NB4 (cell line): ENCODE data around the gene DNAH17.

Experiments used
- DNase-seq: peaks from one replicate; pipeline ENCODE4 v3.0.0; 2010; ENCODE audit warnings: low read depth
- H3K4me3 ChIP-seq: one replicate; pipeline ENCODE4 v1.5.1; 2011; ENCODE audit warnings: mild to moderate bottlenecking, low read depth, low read length, moderate library complexity
- CTCF ChIP-seq: IDR thresholded peaks from one replicate; pipeline ENCODE4 v1.5.1; 2012; ENCODE audit warnings: low read depth, low read length
- MAX ChIP-seq: IDR thresholded peaks from 2 replicates; pipeline ENCODE4 v1.6.1; 2011; ENCODE audit warnings: low read depth, low read length
- MYC ChIP-seq: IDR thresholded peaks from 2 replicates; pipeline ENCODE4 v1.6.1; 2011; ENCODE audit warnings: low read depth, low read length
- POLR2A ChIP-seq: IDR thresholded peaks from 2 replicates; pipeline ENCODE4 v1.6.1; 2011; ENCODE audit warnings: mild to moderate bottlenecking; ENCODE audit not compliant: insufficient read length; ENCODE audit errors: extremely low read depth

Gene DNAH17

GRCh38 chr17:78433780-78434335 is 143.3 kb downstream of the DNAH17 start:
- TF ChIP-seq MYC: no peak
- TF ChIP-seq CTCF: no peak
- no peak for TF ChIP-seq POLR2A
- TF ChIP-seq MAX: no peak
- DNase-seq: no peak
- no peak overlapping the region for H3K4me3 ChIP-seq

GRCh38 chr17:78433013-78433727 is 144.0 kb downstream of the DNAH17 start:
- no peak overlapping the region for H3K4me3 ChIP-seq
- no peak for DNase-seq
- TF ChIP-seq MYC (no peak), POLR2A (no peak), CTCF (no peak), MAX (no peak)

- no peak for TF ChIP-seq POLR2A
- TF ChIP-seq MAX: no peak
- no peak for TF ChIP-seq MYC
- TF ChIP-seq CTCF: no peak
- DNase-seq: no peak
Measured at GRCh38 chr17:78432226-78433012, 144.8 kb downstream of the DNAH17 start.

GRCh38 chr17:78431692-78431958 is 145.6 kb downstream of the DNAH17 start:
- TF ChIP-seq POLR2A (no peak), MYC (no peak), CTCF (no peak), MAX (no peak)
- no peak for DNase-seq
- H3K4me3 ChIP-seq: no peak overlapping the region

More at GRCh38 chr17:78432226-78433012, 144.8 kb downstream of the DNAH17 start:
- no peak overlapping the region for H3K4me3 ChIP-seq

GRCh38 chr17:78430892-78431691 is 146.1 kb downstream of the DNAH17 start:
- no peak for TF ChIP-seq MYC
- DNase-seq: no peak
- no peak overlapping the region for H3K4me3 ChIP-seq

- no peak for DNase-seq
- no peak overlapping the region for H3K4me3 ChIP-seq
- TF ChIP-seq CTCF (no peak), MAX (no peak), MYC (no peak), POLR2A (no peak)
Measured at GRCh38 chr17:78429618-78429995, 147.6 kb downstream of the DNAH17 start.
